MCF 10A (cell line): ENCODE data around the gene GLIS2. TPM values are rescaled to one million over a fixed set of nuclear protein-coding genes. Genes with fewer than 3 reads are reported as not detected.

Experiments used
- BruUV-seq: library from RNA; stranded (reverse); fragments of 400-500 nt; replicated peaks from 2 replicates; lab custom pipeline; 2021; lab: Mats Ljungman, UMichigan
- CTCF ChIA-PET: fragments of 300-600 bp; sonication (Branson Sonifier 250); formaldehyde crosslinking; extraction: SDS; loops from one replicate; lab custom pipeline; 2021; ENCODE audit warnings: antibody characterized with exemption, inconsistent platforms; lab: Yijun Ruan, JAX
- POLR2A ChIA-PET: fragments of 300-600, 350-650 bp; sonication (Branson Sonifier 250); formaldehyde crosslinking; extraction: SDS; loops from one replicate; lab custom pipeline; 2020; ENCODE audit warnings: antibody characterized with exemption, inconsistent platforms; lab: Yijun Ruan, JAX
- DNase-seq: peaks from one replicate; pipeline ENCODE4 v3.0.0-alpha.2; 2018; ENCODE audit not compliant: unreplicated experiment
- H3K27ac Mint-ChIP-seq: one replicate; pipeline ENCODE4 v1.8.0; 2022; ENCODE audit warnings: mild to moderate bottlenecking, low read depth, mixed read lengths; ENCODE audit not compliant: unreplicated experiment
- H3K27me3 Mint-ChIP-seq: one replicate; pipeline ENCODE4 v1.8.0; 2022; ENCODE audit warnings: mixed read lengths; ENCODE audit not compliant: insufficient read depth, unreplicated experiment
- H3K36me3 Mint-ChIP-seq: one replicate; pipeline ENCODE4 v1.8.0; 2022; ENCODE audit warnings: mild to moderate bottlenecking, moderate library complexity, mixed read lengths; ENCODE audit not compliant: insufficient read depth, unreplicated experiment
- H3K4me1 Mint-ChIP-seq: one replicate; pipeline ENCODE4 v1.8.0; 2022; ENCODE audit warnings: mixed read lengths; ENCODE audit not compliant: insufficient read depth, unreplicated experiment
- H3K4me3 Mint-ChIP-seq: one replicate; pipeline ENCODE4 v1.8.0; 2022; ENCODE audit warnings: mild to moderate bottlenecking, moderate library complexity, mixed read lengths; ENCODE audit not compliant: unreplicated experiment
- H3K9me3 Mint-ChIP-seq: one replicate; pipeline ENCODE4 v1.8.0; 2022; ENCODE audit warnings: mixed read lengths; ENCODE audit not compliant: unreplicated experiment
- intact Hi-C: fragments of 100-400 bp; cut with micrococcal nuclease; formaldehyde crosslinking; loops from 2 replicates; pipeline ENCODE4 v1.14.1; 2022
- total RNA-seq: library from RNA; stranded (reverse); gene quantifications from 2 replicates; pipeline ENCODE4 v1.2.3, GENCODE V29; 2022
- TF ChIP-seq, protein P1 (sequence below): fragments of 200-600 bp; IDR thresholded peaks from one replicate; pipeline ENCODE4 v1.8.0; 2022; ENCODE audit warnings: antibody characterized with exemption, mild to moderate bottlenecking; ENCODE audit not compliant: unreplicated experiment

GLIS2 gene
- total RNA-seq, 1 experiment from 2014 or later = 14.7 TPM

DNA sequence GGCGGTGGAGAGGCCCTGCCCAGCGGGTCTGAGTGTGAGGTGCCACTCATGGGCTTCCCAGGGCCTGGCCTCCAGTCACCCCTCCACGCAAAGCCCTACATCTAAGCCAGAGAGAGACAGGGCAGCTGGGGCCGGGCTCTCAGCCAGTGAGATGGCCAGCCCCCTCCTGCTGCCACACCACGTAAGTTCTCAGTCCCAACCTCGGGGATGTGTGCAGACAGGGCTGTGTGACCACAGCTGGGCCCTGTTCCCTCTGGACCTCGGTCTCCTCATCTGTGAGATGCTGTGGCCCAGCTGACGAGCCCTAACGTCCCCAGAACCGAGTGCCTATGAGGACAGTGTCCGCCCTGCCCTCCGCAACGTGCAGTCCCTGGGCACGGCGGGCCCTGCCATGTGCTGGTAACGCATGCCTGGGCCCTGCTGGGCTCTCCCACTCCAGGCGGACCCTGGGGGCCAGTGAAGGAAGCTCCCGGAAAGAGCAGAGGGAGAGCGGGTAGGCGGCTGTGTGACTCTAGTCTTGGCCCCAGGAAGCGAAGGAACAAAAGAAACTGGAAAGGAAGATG is 67.0 kb downstream of the GLIS2 start:
- no peak overlapping the region for H3K27ac Mint-ChIP-seq
- intact Hi-C loops = no loop called here
- DNase-seq = no peak
- H3K9me3 Mint-ChIP-seq = no peaks in the 10 kb centered on the region
- H3K4me1 Mint-ChIP-seq = peaks cover 8% of the 10 kb centered on the region
- H3K27me3 Mint-ChIP-seq = no peaks in the 10 kb centered on the region
- POLR2A ChIA-PET = no interaction called here
- H3K36me3 Mint-ChIP-seq = peaks cover 12% of the 10 kb centered on the region
- BruUV-seq = no TSS peak
- CTCF ChIA-PET = interaction anchor here (1.0 kb wide), 1 partner anchor 20 kb away, joined by 4 read pairs; no protein-coding TSS in a partner anchor
- TF ChIP-seq, protein P1, sequence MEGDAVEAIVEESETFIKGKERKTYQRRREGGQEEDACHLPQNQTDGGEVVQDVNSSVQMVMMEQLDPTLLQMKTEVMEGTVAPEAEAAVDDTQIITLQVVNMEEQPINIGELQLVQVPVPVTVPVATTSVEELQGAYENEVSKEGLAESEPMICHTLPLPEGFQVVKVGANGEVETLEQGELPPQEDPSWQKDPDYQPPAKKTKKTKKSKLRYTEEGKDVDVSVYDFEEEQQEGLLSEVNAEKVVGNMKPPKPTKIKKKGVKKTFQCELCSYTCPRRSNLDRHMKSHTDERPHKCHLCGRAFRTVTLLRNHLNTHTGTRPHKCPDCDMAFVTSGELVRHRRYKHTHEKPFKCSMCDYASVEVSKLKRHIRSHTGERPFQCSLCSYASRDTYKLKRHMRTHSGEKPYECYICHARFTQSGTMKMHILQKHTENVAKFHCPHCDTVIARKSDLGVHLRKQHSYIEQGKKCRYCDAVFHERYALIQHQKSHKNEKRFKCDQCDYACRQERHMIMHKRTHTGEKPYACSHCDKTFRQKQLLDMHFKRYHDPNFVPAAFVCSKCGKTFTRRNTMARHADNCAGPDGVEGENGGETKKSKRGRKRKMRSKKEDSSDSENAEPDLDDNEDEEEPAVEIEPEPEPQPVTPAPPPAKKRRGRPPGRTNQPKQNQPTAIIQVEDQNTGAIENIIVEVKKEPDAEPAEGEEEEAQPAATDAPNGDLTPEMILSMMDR = no peak
- H3K4me3 Mint-ChIP-seq = no peak overlapping the region

DNA sequence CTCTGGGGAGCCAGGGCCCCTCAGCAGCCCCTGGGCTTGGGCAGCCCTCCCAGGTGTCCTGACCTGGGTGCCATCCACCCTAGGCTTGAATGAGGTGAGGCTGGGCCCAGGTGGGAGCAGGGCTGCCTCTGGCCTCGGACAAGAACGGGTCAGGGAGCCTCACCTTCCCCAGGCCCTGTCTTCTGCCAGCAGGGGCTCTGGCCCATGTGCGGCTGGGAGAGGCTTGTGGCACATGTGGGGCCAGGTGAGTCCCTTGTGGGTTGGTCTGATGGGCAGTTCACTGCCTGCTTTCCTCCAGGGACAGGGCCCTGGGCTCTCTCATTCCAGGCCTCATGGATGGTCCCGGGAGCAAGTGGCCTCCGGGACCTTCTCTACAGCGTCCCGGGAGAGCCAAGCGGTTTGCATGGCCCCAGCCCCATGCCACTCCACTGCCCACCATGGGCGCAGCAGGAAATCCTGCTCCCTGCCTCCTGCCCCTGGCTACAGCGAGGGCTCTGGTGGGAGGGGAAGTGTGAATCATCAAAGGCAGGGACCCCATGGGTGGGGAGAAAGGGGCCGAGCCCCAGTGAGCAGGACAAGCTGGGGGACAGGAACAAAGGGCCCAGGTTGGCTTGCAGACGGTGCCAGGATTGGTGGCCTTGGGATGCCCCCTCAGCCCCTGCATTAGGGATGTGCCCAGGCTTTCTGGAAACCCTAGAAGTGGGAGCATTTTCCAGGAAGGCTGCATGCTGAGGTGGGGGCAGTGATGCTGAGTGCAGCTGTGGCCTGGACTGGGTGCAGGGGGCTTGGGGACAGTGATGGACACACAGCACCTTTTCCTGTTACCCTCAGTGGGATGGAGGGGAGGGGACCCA is 68.0 kb downstream of the GLIS2 start:
- ChIA-PET POLR2A (no interaction called here), CTCF (interaction anchor here (1.0 kb wide), 1 partner anchor 19 kb away, joined by 4 read pairs; no protein-coding TSS in a partner anchor)
- Mint-ChIP-seq H3K27me3 (no peaks in the 10 kb centered on the region), H3K27ac (no peak overlapping the region), H3K36me3 (peaks cover 12% of the 10 kb centered on the region), H3K4me3 (no peak overlapping the region), H3K4me1 (no peaks in the 10 kb centered on the region), H3K9me3 (no peaks in the 10 kb centered on the region)
- TF ChIP-seq, protein P1 = no peak
- no TSS peak for BruUV-seq
- intact Hi-C loops = no loop called here
- DNase-seq = no peak

DNA sequence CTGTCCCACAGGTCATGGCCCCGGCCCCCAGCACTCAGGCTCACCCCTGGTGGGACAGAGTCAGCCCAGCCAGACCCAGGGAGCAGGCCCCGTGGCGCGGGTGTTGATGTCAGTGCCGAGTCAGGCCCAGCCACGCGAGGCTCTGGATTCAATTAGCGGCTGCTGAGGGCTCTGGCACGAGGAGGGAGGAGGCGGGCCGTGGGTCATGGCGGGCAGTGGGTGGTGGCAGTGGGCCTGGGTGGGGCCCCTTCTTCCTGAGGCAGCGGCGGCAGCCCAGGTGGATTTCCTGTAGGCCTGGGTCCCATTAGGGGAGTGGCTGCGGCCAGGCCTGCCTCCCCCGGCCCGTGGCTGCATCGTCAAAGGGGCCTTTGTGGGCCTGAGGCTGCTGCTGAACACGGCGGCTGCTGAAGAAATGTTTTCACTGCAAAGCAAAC is 68.7 kb downstream of the GLIS2 start:
- no peaks in the 10 kb centered on the region for H3K4me1 Mint-ChIP-seq
- H3K9me3 Mint-ChIP-seq = no peaks in the 10 kb centered on the region
- no peaks in the 10 kb centered on the region for H3K27me3 Mint-ChIP-seq
- POLR2A ChIA-PET = no interaction called here
- no TSS peak for BruUV-seq
- H3K27ac Mint-ChIP-seq = no peak overlapping the region
- DNase-seq = no peak
- TF ChIP-seq, protein P1 = no peak
- intact Hi-C loops = no loop called here
- CTCF ChIA-PET = no interaction called here
- H3K4me3 Mint-ChIP-seq = no peak overlapping the region
- H3K36me3 Mint-ChIP-seq = peaks cover 12% of the 10 kb centered on the region

DNA sequence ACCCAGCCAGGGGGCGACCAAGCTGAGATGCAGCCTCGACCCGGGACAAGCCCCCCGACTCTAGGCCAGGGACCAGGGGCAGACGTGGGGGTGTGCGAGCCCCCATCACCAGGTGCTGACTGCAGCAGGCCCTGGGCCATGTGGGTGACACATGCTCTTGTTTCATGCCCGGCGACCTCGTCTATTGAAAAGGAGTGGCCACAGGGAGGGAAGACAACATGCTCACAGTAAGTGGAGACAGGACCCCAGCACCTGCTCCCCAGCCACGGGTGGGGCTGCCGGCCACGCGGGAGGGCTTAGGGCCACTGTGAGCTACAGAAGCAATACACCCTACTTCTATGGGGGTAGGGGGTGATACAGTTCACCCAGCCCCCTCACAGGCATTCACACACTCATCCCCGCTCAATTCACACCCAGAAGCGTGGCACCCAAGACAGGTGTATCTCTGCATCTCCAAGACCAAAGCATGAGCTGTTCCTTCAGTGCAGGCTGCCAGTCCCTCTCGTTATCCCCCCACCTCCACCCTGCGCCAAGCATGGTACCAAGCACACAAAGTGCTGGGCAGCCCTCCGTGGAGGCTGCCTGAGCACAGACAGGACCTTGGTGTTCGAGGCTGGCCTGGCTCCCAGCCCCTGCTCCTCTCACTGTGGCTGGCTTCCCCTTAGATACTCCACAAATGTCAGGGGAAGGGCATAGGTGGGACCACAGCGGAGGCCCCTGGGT is 69.4 kb downstream of the GLIS2 start:
- no peak overlapping the region for H3K27ac Mint-ChIP-seq
- no peaks in the 10 kb centered on the region for H3K4me1 Mint-ChIP-seq
- BruUV-seq = no TSS peak
- ChIA-PET POLR2A (no interaction called here), CTCF (interaction anchor here (0.6 to 10.0 kb wide), 2 partner anchors 15 to 18 kb away, joined by 3 to 129 read pairs; no protein-coding TSS in a partner anchor)
- intact Hi-C loops = no loop called here
- no peak overlapping the region for H3K4me3 Mint-ChIP-seq
- no peak for DNase-seq
- peaks cover 12% of the 10 kb centered on the region for H3K36me3 Mint-ChIP-seq
- no peaks in the 10 kb centered on the region for H3K9me3 Mint-ChIP-seq
- TF ChIP-seq, protein P1 = no peak
- H3K27me3 Mint-ChIP-seq = no peaks in the 10 kb centered on the region
